ENCODE data around the gene EDA.
"Not testable (repeated sequence)": the region's sequence is repeated elsewhere in the genome, so short reads cannot be mapped to it uniquely, and the experiment has no call there.

The EDA gene

GRCh38 chrX:69991685-69992084, 375.8 kb downstream of the EDA start:
- ChIA-PET POLR2A (no interaction called here), CTCF (no interaction called here)
- no peak for DNase-seq (ENCODE audit: extremely low spot score)
- TF ChIP-seq, protein P1, sequence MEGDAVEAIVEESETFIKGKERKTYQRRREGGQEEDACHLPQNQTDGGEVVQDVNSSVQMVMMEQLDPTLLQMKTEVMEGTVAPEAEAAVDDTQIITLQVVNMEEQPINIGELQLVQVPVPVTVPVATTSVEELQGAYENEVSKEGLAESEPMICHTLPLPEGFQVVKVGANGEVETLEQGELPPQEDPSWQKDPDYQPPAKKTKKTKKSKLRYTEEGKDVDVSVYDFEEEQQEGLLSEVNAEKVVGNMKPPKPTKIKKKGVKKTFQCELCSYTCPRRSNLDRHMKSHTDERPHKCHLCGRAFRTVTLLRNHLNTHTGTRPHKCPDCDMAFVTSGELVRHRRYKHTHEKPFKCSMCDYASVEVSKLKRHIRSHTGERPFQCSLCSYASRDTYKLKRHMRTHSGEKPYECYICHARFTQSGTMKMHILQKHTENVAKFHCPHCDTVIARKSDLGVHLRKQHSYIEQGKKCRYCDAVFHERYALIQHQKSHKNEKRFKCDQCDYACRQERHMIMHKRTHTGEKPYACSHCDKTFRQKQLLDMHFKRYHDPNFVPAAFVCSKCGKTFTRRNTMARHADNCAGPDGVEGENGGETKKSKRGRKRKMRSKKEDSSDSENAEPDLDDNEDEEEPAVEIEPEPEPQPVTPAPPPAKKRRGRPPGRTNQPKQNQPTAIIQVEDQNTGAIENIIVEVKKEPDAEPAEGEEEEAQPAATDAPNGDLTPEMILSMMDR (IDR thresholded peaks at IDR 0.05; ENCODE audit: control extremely low read depth, extremely low read depth, low read depth, missing control alignments), result no peak

- no peak for DNase-seq (ENCODE audit: extremely low spot score)
- ChIA-PET CTCF (no interaction called here), POLR2A (no interaction called here)
- TF ChIP-seq, protein P1 (IDR thresholded peaks at IDR 0.05; ENCODE audit: control extremely low read depth, extremely low read depth, low read depth, missing control alignments), result no peak
These were observed 377.6 kb downstream of the EDA start for GRCh38 chrX:69993494-69993893.

GRCh38 chrX:69995362-69996112, 379.6 kb downstream of the EDA start:
- CTCF ChIA-PET, result no interaction called here
- TF ChIP-seq, protein P1 (IDR thresholded peaks at IDR 0.05; ENCODE audit: control extremely low read depth, extremely low read depth, low read depth, missing control alignments), result no peak
- DNase-seq (ENCODE audit: extremely low spot score), result no peak
- POLR2A ChIA-PET, result no interaction called here

DNA sequence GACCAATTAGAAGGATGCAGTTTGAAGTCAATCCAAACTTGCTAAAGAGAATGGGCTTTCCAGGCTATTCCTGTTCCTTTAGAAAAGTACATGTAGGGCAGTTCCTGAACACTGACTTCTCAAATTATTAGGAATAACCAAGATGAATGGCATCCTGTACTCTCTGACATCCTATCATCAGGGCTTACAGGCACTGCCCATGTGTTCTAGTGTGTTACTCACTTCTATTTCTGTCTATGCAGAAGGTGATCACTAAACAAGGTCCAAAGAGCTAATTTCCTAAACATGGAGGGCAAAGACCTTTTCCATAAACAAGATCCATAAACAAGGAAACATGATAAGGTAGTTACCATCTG, 380.2 kb downstream of the EDA start:
- ChIA-PET CTCF (no interaction called here), POLR2A (no interaction called here)
- TF ChIP-seq, protein P1 (IDR thresholded peaks at IDR 0.05; ENCODE audit: control extremely low read depth, extremely low read depth, low read depth, missing control alignments), result no peak
- DNase-seq (ENCODE audit: extremely low spot score), result no peak

GRCh38 chrX:69998299-69998698, 382.4 kb downstream of the EDA start:
- CTCF ChIA-PET; DNase-seq (ENCODE audit: extremely low spot score); POLR2A ChIA-PET: not testable (repeated sequence)

DNA sequence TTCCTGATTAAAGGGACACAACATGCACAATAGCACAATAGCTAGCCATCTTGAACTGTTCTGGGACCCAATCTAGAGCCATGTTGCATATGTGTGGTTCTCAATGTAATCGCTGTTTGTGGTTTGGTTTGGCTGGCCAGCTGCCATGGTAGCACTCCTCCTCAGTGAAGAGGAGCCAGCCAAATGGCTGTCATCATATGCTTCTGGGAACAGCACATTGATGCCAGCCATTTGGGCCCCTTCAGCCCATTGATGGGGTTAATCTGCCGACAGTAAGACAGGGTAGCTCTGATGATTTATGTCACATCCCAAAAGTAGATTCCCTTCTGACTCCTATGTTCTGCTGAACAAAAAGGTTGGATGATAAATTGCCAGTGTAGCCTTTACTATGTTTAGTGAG, 385.4 kb downstream of the EDA start:
- CTCF ChIA-PET, result no interaction called here
- TF ChIP-seq, protein P1 (IDR thresholded peaks at IDR 0.05; ENCODE audit: control extremely low read depth, extremely low read depth, low read depth, missing control alignments), result no peak
- POLR2A ChIA-PET, result no interaction called here
- no peak for DNase-seq (ENCODE audit: extremely low spot score)

GRCh38 chrX:70001708-70002341, 385.9 kb downstream of the EDA start:
- TF ChIP-seq, protein P1 (IDR thresholded peaks at IDR 0.05; ENCODE audit: control extremely low read depth, extremely low read depth, low read depth, missing control alignments), result no peak
- POLR2A ChIA-PET, result no interaction called here
- CTCF ChIA-PET, result no interaction called here
- no peak for DNase-seq (ENCODE audit: extremely low spot score)

All from GM10248 (cell line).